Glutamatergic neuron (in vitro differentiated cells): Measurements from ENCODE around the gene C22orf15. TPM values are rescaled to one million over a fixed set of nuclear protein-coding genes. Genes with fewer than 3 reads are reported as not detected.

ENCODE experiments used
- DNase-seq: peaks from one replicate; pipeline ENCODE4 v3.0.0; 2022
- H3K27ac Mint-ChIP-seq: one replicate; pipeline ENCODE4 v1.8.0; 2020; ENCODE audit warnings: mild to moderate bottlenecking, mixed read lengths, inconsistent platforms; ENCODE audit not compliant: unreplicated experiment
- H3K27me3 Mint-ChIP-seq: one replicate; pipeline ENCODE4 v1.8.0; 2020; ENCODE audit warnings: mild to moderate bottlenecking, moderate library complexity, mixed read lengths, inconsistent platforms; ENCODE audit not compliant: unreplicated experiment
- H3K36me3 Mint-ChIP-seq: one replicate; pipeline ENCODE4 v1.8.0; 2020; ENCODE audit warnings: mild to moderate bottlenecking, mixed read lengths, inconsistent platforms; ENCODE audit not compliant: unreplicated experiment
- H3K4me1 Mint-ChIP-seq: one replicate; pipeline ENCODE4 v1.8.0; 2020; ENCODE audit warnings: mild to moderate bottlenecking, low read depth, mixed read lengths, inconsistent platforms; ENCODE audit not compliant: unreplicated experiment
- H3K4me3 Mint-ChIP-seq: one replicate; pipeline ENCODE4 v1.8.0; 2020; ENCODE audit warnings: mild to moderate bottlenecking, mixed read lengths, inconsistent platforms; ENCODE audit not compliant: unreplicated experiment
- H3K9me3 Mint-ChIP-seq: one replicate; pipeline ENCODE4 v1.8.0; 2020; ENCODE audit warnings: mild to moderate bottlenecking, moderate library complexity, mixed read lengths, inconsistent platforms; ENCODE audit not compliant: unreplicated experiment
- total RNA-seq: library from RNA; stranded (reverse); fragmentation: NEBNext Ultra II Directional; extraction: Animal tissue kit (Norgen Biotek cat#: 25700); gene quantifications from one replicate; pipeline ENCODE4 v1.2.1, GENCODE V29; 2021; ENCODE audit not compliant: unreplicated experiment
- TF ChIP-seq, protein P1 (sequence below): fragments of 200-600 bp; sonication (generic); IDR thresholded peaks from one replicate; pipeline ENCODE4 v1.5.0; 2021; ENCODE audit not compliant: partially characterized antibody, unreplicated experiment

C22orf15 gene
- total RNA-seq, 1 donor from 2014 or later, result not detected

DNA sequence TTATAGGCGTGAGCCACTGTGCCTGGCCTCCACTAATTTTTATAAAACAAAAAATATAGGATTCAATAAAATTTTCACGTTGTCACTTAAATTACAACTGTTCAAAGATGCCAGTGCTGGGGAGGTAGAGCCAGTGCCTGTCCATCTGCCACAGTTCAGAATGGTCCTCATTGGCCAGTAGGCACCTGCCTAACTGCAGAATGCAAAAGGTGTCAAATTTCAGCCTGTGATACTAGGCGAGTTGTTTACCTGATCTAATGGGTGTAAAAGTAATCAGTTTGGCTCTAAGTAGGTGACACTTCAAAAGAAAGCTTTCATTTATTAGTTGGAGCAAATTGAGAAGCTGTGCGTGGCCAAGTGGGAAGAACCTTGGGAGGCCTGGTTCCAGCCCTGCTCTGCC is 26.3 kb downstream of the C22orf15 start:
- peaks cover 40% of the 10 kb centered on the region for H3K4me1 Mint-ChIP-seq
- TF ChIP-seq, protein P1, sequence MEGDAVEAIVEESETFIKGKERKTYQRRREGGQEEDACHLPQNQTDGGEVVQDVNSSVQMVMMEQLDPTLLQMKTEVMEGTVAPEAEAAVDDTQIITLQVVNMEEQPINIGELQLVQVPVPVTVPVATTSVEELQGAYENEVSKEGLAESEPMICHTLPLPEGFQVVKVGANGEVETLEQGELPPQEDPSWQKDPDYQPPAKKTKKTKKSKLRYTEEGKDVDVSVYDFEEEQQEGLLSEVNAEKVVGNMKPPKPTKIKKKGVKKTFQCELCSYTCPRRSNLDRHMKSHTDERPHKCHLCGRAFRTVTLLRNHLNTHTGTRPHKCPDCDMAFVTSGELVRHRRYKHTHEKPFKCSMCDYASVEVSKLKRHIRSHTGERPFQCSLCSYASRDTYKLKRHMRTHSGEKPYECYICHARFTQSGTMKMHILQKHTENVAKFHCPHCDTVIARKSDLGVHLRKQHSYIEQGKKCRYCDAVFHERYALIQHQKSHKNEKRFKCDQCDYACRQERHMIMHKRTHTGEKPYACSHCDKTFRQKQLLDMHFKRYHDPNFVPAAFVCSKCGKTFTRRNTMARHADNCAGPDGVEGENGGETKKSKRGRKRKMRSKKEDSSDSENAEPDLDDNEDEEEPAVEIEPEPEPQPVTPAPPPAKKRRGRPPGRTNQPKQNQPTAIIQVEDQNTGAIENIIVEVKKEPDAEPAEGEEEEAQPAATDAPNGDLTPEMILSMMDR, result no peak
- H3K36me3 Mint-ChIP-seq, result peaks cover 10% of the 10 kb centered on the region
- peak overlapping the region; percentile 87 for H3K27ac Mint-ChIP-seq
- H3K27me3 Mint-ChIP-seq, result peaks cover 2% of the 10 kb centered on the region
- H3K4me3 Mint-ChIP-seq, result peak overlapping the region; percentile 71
- peaks cover 8% of the 10 kb centered on the region for H3K9me3 Mint-ChIP-seq
- no peak for DNase-seq

DNA sequence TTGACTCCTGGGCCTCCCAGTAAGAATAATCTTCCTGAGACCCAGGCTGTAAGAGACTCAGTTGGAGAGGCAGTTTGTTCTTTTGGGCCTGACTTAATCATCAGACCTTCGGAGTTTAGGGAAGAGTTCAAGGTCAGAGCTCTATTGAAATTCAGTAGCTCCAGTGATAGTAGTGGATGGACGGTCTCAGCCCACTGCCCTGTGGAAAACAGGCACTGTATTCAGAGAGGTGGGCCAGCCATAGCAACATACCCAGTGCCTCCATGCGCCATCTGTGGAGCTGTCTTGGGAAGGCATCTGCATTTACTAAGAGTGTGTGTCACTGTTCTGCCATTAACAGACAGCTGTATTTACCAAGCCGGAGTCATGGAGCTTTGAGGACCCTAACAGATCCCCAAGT is 26.8 kb downstream of the C22orf15 start:
- peaks cover 8% of the 10 kb centered on the region for H3K9me3 Mint-ChIP-seq
- H3K27ac Mint-ChIP-seq, result peak overlapping the region; percentile 87
- H3K4me3 Mint-ChIP-seq, result peak overlapping the region; percentile 71
- H3K4me1 Mint-ChIP-seq, result peaks cover 40% of the 10 kb centered on the region
- peaks cover 2% of the 10 kb centered on the region for H3K27me3 Mint-ChIP-seq
- peaks cover 10% of the 10 kb centered on the region for H3K36me3 Mint-ChIP-seq
- TF ChIP-seq, protein P1, result no peak
- no peak for DNase-seq

DNA sequence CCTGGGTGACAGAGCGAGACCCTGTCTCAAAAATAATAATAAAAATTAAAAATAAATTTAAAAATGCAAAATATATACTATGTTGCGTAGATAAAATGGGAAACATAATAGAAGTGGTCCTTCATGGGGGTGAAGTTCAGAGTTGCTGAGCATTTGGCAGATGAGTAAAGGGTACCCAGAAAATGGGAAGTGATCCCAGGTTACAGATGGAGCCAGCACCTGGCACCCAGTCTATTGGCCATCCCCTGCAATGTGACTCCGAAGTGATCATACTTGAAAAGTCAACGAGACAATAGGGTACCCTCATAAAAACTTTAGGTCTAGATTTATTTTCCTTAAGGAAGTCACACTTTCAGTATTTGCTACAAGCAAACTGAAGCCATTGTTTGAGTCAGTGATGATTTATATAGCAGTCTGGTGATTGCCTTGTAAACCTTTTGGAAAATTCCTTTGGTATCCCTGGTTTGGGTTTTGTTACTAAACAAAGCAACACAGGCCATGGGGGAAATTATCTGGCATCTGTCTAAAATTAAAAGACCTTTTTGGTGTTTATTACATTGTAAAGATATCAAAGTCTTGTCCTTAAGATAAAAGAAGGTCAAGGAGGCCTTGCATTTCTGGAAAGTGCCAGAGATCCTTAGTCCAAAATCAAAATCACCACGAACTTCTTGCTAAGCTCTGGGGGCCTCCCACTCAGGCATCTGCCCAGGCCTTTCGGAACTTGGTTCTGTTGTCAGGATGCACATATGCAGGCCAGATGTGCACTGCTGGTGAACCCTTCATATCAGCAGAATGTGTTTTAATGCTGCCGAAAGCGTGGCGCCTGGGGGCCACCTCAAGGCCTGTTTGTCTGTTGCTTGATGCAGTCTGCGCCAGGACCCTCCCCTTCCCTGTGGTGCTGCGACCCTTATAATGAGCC is 28.3 kb downstream of the C22orf15 start:
- Mint-ChIP-seq H3K27ac (peak overlapping the region; percentile 77), H3K9me3 (peaks cover 10% of the 10 kb centered on the region), H3K4me3 (peak overlapping the region; percentile 57), H3K36me3 (peaks cover 10% of the 10 kb centered on the region), H3K27me3 (peaks cover 2% of the 10 kb centered on the region), H3K4me1 (peaks cover 42% of the 10 kb centered on the region)
- TF ChIP-seq, protein P1, result no peak
- DNase-seq, result no peak

DNA sequence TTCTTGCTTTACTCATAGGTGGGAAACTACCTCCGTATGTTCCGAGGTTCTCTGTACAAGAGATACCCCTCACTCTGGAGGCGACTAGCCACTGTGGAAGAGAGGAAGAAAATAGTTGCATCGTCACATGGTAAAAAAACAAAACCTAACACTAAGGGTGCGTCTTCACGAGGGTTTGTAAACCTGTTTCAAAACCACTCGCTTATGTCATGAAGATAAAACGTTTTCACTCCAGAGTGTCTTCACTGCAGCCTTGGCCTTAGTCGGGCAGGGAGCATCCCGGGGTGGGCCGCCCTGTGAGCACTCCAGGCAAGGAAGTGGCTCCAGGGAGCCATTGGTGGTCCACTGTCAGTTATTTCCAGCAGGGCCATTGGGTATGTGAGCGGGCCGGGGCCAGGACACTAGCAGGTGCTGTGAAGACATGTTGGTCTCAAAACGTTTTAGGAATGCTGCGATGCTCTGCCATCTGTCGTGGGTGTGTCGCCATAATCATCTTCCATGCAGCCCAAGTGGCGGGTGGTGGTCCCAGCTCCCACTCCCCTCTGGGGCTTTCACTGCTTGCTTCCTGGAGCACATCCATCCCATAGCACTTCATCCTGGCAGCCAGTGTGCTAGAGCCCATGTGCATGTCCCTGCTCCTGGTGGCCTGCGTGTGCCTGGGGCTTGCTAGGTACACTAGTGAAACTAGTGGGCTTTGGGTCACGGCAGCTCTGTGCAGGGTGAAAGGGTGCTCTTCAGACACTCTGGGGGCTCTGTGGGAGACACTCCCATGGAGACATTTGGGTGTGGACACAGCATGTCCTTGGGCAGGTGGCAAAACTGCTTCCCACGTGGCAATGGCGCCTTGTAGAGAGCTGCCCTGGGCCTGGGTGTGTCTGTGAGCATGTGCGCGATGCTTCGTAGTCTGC is 29.2 kb downstream of the C22orf15 start:
- H3K27ac Mint-ChIP-seq, result peak overlapping the region; percentile 77
- no peak for DNase-seq
- H3K9me3 Mint-ChIP-seq, result peaks cover 11% of the 10 kb centered on the region
- no peaks in the 10 kb centered on the region for H3K27me3 Mint-ChIP-seq
- H3K36me3 Mint-ChIP-seq, result peaks cover 10% of the 10 kb centered on the region
- TF ChIP-seq, protein P1, result no peak
- H3K4me3 Mint-ChIP-seq, result peak overlapping the region; percentile 57
- H3K4me1 Mint-ChIP-seq, result peaks cover 43% of the 10 kb centered on the region
